GM12878 (cell line): ENCODE measurements around the gene LENG9. TPM values are rescaled to one million over a fixed set of nuclear protein-coding genes. Genes with fewer than 3 reads are reported as not detected.
A peak's percentile ranks its signal among the peaks of the same experiment; 100 is the strongest.

Source experiments
- ATAC-seq: fragments of 200-7000 bp; cut with Tn5 transposase; 3 replicates; pipeline ENCODE4 v1.9.1; 2020; ENCODE audit warnings: mild to moderate bottlenecking, moderate library complexity
- BruUV-seq: library from RNA; stranded (reverse); fragments of 400-500 nt; replicated peaks from 2 replicates; lab custom pipeline; 2021; lab: Mats Ljungman, UMichigan
- CTCF ChIA-PET: fragments of 300-600 bp; sonication (Branson Sonifier 250); formaldehyde crosslinking; extraction: SDS; loops from one replicate; lab custom pipeline; 2021; ENCODE audit warnings: inconsistent platforms; lab: Yijun Ruan, JAX
- POLR2A ChIA-PET: fragments of 350-600 bp; formaldehyde crosslinking; extraction: SDS; loops from one replicate; lab custom pipeline; 2021; ENCODE audit warnings: inconsistent platforms; lab: Charles Lee
- RAD21 ChIA-PET: fragments of 300-600 bp; sonication (Branson Sonifier 250); formaldehyde crosslinking; loops from one replicate; lab custom pipeline; 2023; ENCODE audit warnings: antibody characterized with exemption; ENCODE audit not compliant: unreplicated experiment; lab: Charles Lee
- SMC1A ChIA-PET: fragments of 300-600 bp; sonication (Branson Sonifier 250); formaldehyde crosslinking; loops from one replicate; lab custom pipeline; 2023; ENCODE audit not compliant: unreplicated experiment, uncharacterized antibody; lab: Charles Lee
- DNase-seq: peaks from one replicate; pipeline ENCODE4 v3.0.0-alpha.2; 2011; ENCODE audit warnings: low read depth, low spot score
- FAIRE-seq: peaks from 3 replicates; lab custom pipeline; 2011; peaks lifted over from hg19 to GRCh38; lab: Jason Lieb, UNC
- H2AFZ ChIP-seq: 2 replicates; pipeline ENCODE4 v1.6.0; 2011; ENCODE audit warnings: low read depth, low read length, control low read depth; ENCODE audit not compliant: control insufficient read depth
- H3K27ac ChIP-seq: 2 replicates; pipeline ENCODE4 v1.5.1; 2011; ENCODE audit warnings: control low read depth; ENCODE audit not compliant: control insufficient read depth, insufficient read depth
- H3K27me3 ChIP-seq, 2 experiments: replicated peaks in 1 of 2; 2 replicates each; pipeline versions ENCODE4 v1.6.0 to v1.6.1; 2011; ENCODE audit warnings: low read length in 1 of 2; ENCODE audit not compliant: control insufficient read depth in 2 of 2, insufficient read depth in 2 of 2
- H3K36me3 ChIP-seq, 2 experiments: 2 replicates each; pipeline ENCODE4 v1.5.1; 2011; ENCODE audit warnings: low read length in 1 of 2; ENCODE audit not compliant: control insufficient read depth in 2 of 2, insufficient read depth in 2 of 2
- H3K4me1 ChIP-seq: 2 replicates; pipeline ENCODE4 v1.6.1; 2011; ENCODE audit warnings: mild to moderate bottlenecking, low read length, moderate library complexity, mixed read lengths; ENCODE audit not compliant: control insufficient read depth, insufficient read depth
- H3K4me2 ChIP-seq: 2 replicates; pipeline ENCODE4 v1.6.0; 2011; ENCODE audit warnings: control low read depth; ENCODE audit not compliant: control insufficient read depth, insufficient read depth
- H3K4me3 ChIP-seq: fragments of 200-600 bp; sonication (generic); 2 replicates; pipeline ENCODE4 v1.5.1; 2016
- H3K79me2 ChIP-seq: 2 replicates; pipeline ENCODE4 v1.6.0; 2011; ENCODE audit warnings: low read length; ENCODE audit not compliant: control insufficient read depth, insufficient read depth
- H3K9ac ChIP-seq: 2 replicates; pipeline ENCODE4 v1.8.0; 2011; ENCODE audit warnings: low read length, control low read depth, mixed read lengths; ENCODE audit not compliant: control insufficient read depth, insufficient read depth
- H3K9me3 ChIP-seq: replicated peaks from 3 replicates; pipeline ENCODE4 v1.5.1; 2011; ENCODE audit warnings: mild to moderate bottlenecking, low read length; ENCODE audit not compliant: control insufficient read depth, insufficient read depth
- H4K20me1 ChIP-seq: 2 replicates; pipeline ENCODE4 v1.6.0; 2011; ENCODE audit not compliant: control insufficient read depth, insufficient read depth
- MLLT1 ChIP-seq: fragments of 450-650 bp; IDR thresholded peaks from 2 replicates; pipeline ENCODE4 v1.6.1; 2016; ENCODE audit warnings: mild to moderate bottlenecking
- NR2C1 ChIP-seq: fragments of 450-650 bp; IDR thresholded peaks from 2 replicates; pipeline ENCODE4 v1.6.1; 2017; ENCODE audit warnings: antibody characterized with exemption, mild to moderate bottlenecking, moderate library complexity
- PBX3 ChIP-seq: IDR thresholded peaks from 2 replicates; pipeline ENCODE4 v1.6.1; 2011; ENCODE audit warnings: mild to moderate bottlenecking, low read depth, low read length, moderate library complexity; ENCODE audit not compliant: insufficient replicate concordance
- WGBS: methylation state at CpG from one replicate; pipeline ENCODE4 v1.1.6; 2016; ENCODE audit warnings: low lambda C conversion rate; ENCODE audit not compliant: insufficient replicate concordance, insufficient coverage; ENCODE audit errors: missing lambda C conversion rate; 5-methylcytosine and 5-hydroxymethylcytosine counted together
- in situ Hi-C: fragments of 300-500 bp; cut with MboI; formaldehyde crosslinking; loops from 9 replicates; pipeline ENCODE4 v1.14.3; 2018; ENCODE audit warnings: mixed read lengths
- intact Hi-C: fragments of 100-400 bp; cut with micrococcal nuclease; formaldehyde crosslinking; loops from one replicate; pipeline ENCODE4 v1.14.2; 2022; ENCODE audit not compliant: unreplicated experiment
- polyA plus RNA-seq, 11 experiments: library from polyadenylated mRNA; depleted of rRNA in 4 of 11; unstranded in 6 of 11; stranded (reverse) in 5 of 11; fragments of >200 nt; fragmentation: Nextera tagmentation in 4 of 11; fragmentation: Illumina TruSeq in 1 of 11; extraction: Ambion mirVana in 4 of 11; extraction: Trizol in 1 of 11; gene quantifications; 1 replicate in 1 of 11; 2 replicates in 10 of 11; pipeline versions ENCODE4 v1.2.1 to v1.2.3, GENCODE V29; 2011 to 2016; ENCODE audit warnings: inconsistent platforms in 2 of 11, missing spikeins in 2 of 11, low read depth in 1 of 11
- total RNA-seq, 4 experiments: library from RNA; depleted of rRNA in 3 of 4; stranded (reverse); fragments of >200 nt in 3 of 4; fragmentation: Illumina TruSeq in 1 of 4; extraction: Trizol in 1 of 4; gene quantifications; 2 replicates each; pipeline versions ENCODE4 v1.2.1 to v1.2.3, GENCODE V29; 2013 to 2021

LENG9 gene
- total and polyA plus RNA-seq, 10 of the 15 experiments (the other 5 are each of a cell fraction or from before 2014, with no cell fraction given) = 0.09 to 2.9 (median 0.76) TPM; not detected in 1

- no peak for ATAC-seq
- Histone ChIP-seq H3K4me3 (no peak overlapping the region), H3K27me3 (no peaks in the 10 kb centered on the region), H3K9ac (no peak overlapping the region), H3K36me3 (peaks cover 0 to 11% of the 10 kb centered on the region in 2 experiments; a peak in 2 of 4 replicates), H3K9me3 (no peaks in the 10 kb centered on the region), H3K4me1 (peaks cover 12% of the 10 kb centered on the region), H3K79me2 (peaks cover 14% of the 10 kb centered on the region), H4K20me1 (no peaks in the 10 kb centered on the region), H3K4me2 (no peak overlapping the region), H2AFZ (no peak overlapping the region), H3K27ac (no peak overlapping the region)
- ChIA-PET POLR2A (interaction anchor here (1.3 kb wide), 1 partner anchor 17 kb away, joined by 4 read pairs; the partner anchor contains the start of gene LENG8), RAD21 (no interaction called here), SMC1A (no interaction called here), CTCF (interaction anchor here (1.3 to 1.5 kb wide), 2 partner anchors 13 to 17 kb away, joined by 4 to 7 read pairs; partner anchors contain the start of gene LENG8)
- TF ChIP-seq PBX3 (no peak), MLLT1 (peak; percentile 51; the same call in 1 of the 2 replicates), NR2C1 (no peak)
- WGBS = 97% methylated on average over 42 of the region's 49 CpGs
- no peak for DNase-seq
- no TSS peak for BruUV-seq
- intact Hi-C loops (no loop called here), in situ Hi-C loops (loop anchor here (10.0 kb wide), 1 partner anchor 1189 kb away; the partner anchor contains the start of gene U2AF2)
- no peak for FAIRE-seq
Measured at GRCh38 chr19:54465426-54466109, 2.0 kb upstream of the LENG9 start.
